GM12878 (cell line): ENCODE results near the gene ZDHHC14. TPM values are rescaled to one million over a fixed set of nuclear protein-coding genes. Genes with fewer than 3 reads are reported as not detected.
A peak's percentile ranks its signal among the peaks of the same experiment; 100 is the strongest.

Experiments used
- ATF2 ChIP-seq: IDR thresholded peaks from 2 replicates; pipeline ENCODE4 v1.6.1; 2012; ENCODE audit warnings: low read length, inconsistent platforms
- CBX3 ChIP-seq: fragments of 200-600 bp; sonication (generic); IDR thresholded peaks from 2 replicates; pipeline ENCODE4 v1.6.1; 2016; ENCODE audit warnings: low read depth, borderline replicate concordance
- CREM ChIP-seq: IDR thresholded peaks from 2 replicates; pipeline ENCODE4 v1.6.1; 2014; ENCODE audit warnings: antibody characterized with exemption, low read depth
- CUX1 ChIP-seq: IDR thresholded peaks from 2 replicates; pipeline ENCODE4 v1.6.1; 2012; ENCODE audit warnings: improper control_type of control experiment, low read depth, low read length; ENCODE audit not compliant: insufficient replicate concordance
- E2F4 ChIP-seq: IDR thresholded peaks from 2 replicates; pipeline ENCODE4 v1.6.1; 2012; ENCODE audit warnings: low read depth, low read length, improper control_type of control experiment
- PBX3 ChIP-seq: IDR thresholded peaks from 2 replicates; pipeline ENCODE4 v1.6.1; 2011; ENCODE audit warnings: mild to moderate bottlenecking, low read depth, low read length, moderate library complexity; ENCODE audit not compliant: insufficient replicate concordance
- ZBTB4 ChIP-seq: fragments of 450-650 bp; formaldehyde crosslinking; IDR thresholded peaks from 2 replicates; pipeline ENCODE4 v1.4.0; 2022; ENCODE audit warnings: mild to moderate bottlenecking, moderate library complexity
- polyA plus RNA-seq, 11 experiments: library from polyadenylated mRNA; depleted of rRNA in 4 of 11; unstranded in 6 of 11; stranded (reverse) in 5 of 11; fragments of >200 nt; fragmentation: Nextera tagmentation in 4 of 11; fragmentation: Illumina TruSeq in 1 of 11; extraction: Ambion mirVana in 4 of 11; extraction: Trizol in 1 of 11; gene quantifications; 1 replicate in 1 of 11; 2 replicates in 10 of 11; pipeline versions ENCODE4 v1.2.1 to v1.2.3, GENCODE V29; 2011 to 2016; ENCODE audit warnings: inconsistent platforms in 2 of 11, missing spikeins in 2 of 11, low read depth in 1 of 11
- total RNA-seq, 4 experiments: library from RNA; depleted of rRNA in 3 of 4; stranded (reverse); fragments of >200 nt in 3 of 4; fragmentation: Illumina TruSeq in 1 of 4; extraction: Trizol in 1 of 4; gene quantifications; 2 replicates each; pipeline versions ENCODE4 v1.2.1 to v1.2.3, GENCODE V29; 2013 to 2021
- TF ChIP-seq, protein P1 (sequence below): fragments of 150-350 bp; IDR thresholded peaks from 2 replicates; pipeline ENCODE4 v1.6.1; 2014; ENCODE audit warnings: mild to moderate bottlenecking, low read depth, low read length
- TF ChIP-seq, protein P2 (sequence below), 3 experiments: IDR thresholded peaks in 2 of 3; conservative IDR thresholded peaks in 1 of 3; 2 replicates each; pipeline ENCODE4 v1.5.1; 2011; ENCODE audit warnings: low read depth in 3 of 3, low read length in 3 of 3, mild to moderate bottlenecking in 3 of 3, control low read depth in 2 of 3, moderate library complexity in 2 of 3, inconsistent platforms in 1 of 3, mixed read lengths in 1 of 3; ENCODE audit not compliant: control insufficient read depth in 2 of 3, insufficient read depth in 1 of 3; ENCODE audit errors: extremely low read depth in 1 of 3

ZDHHC14 gene
- total and polyA plus RNA-seq, 10 of the 15 experiments (the other 5 are each of a cell fraction or from before 2014, with no cell fraction given), result 0.15 to 16.0 (median 0.76) TPM; not detected in 1

- TF ChIP-seq, protein P1, sequence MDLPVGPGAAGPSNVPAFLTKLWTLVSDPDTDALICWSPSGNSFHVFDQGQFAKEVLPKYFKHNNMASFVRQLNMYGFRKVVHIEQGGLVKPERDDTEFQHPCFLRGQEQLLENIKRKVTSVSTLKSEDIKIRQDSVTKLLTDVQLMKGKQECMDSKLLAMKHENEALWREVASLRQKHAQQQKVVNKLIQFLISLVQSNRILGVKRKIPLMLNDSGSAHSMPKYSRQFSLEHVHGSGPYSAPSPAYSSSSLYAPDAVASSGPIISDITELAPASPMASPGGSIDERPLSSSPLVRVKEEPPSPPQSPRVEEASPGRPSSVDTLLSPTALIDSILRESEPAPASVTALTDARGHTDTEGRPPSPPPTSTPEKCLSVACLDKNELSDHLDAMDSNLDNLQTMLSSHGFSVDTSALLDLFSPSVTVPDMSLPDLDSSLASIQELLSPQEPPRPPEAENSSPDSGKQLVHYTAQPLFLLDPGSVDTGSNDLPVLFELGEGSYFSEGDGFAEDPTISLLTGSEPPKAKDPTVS, result no peak
- TF ChIP-seq ZBTB4 (CRISPR knock-in tag), result no peak
- no peak for TF ChIP-seq CBX3
- peak; percentile 87 for TF ChIP-seq CUX1
- TF ChIP-seq ATF2, result peak; percentile 95
- TF ChIP-seq CREM, result no peak
- no peak for TF ChIP-seq E2F4
- no peak for TF ChIP-seq PBX3
- TF ChIP-seq, protein P2, sequence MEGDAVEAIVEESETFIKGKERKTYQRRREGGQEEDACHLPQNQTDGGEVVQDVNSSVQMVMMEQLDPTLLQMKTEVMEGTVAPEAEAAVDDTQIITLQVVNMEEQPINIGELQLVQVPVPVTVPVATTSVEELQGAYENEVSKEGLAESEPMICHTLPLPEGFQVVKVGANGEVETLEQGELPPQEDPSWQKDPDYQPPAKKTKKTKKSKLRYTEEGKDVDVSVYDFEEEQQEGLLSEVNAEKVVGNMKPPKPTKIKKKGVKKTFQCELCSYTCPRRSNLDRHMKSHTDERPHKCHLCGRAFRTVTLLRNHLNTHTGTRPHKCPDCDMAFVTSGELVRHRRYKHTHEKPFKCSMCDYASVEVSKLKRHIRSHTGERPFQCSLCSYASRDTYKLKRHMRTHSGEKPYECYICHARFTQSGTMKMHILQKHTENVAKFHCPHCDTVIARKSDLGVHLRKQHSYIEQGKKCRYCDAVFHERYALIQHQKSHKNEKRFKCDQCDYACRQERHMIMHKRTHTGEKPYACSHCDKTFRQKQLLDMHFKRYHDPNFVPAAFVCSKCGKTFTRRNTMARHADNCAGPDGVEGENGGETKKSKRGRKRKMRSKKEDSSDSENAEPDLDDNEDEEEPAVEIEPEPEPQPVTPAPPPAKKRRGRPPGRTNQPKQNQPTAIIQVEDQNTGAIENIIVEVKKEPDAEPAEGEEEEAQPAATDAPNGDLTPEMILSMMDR (IDR thresholded peaks at IDR 0.05 in 2 of 3, conservative IDR thresholded peaks at IDR 0.05 in 1 of 3; ENCODE audit: control insufficient read depth in 2 of 3, extremely low read depth in 1 of 3, insufficient read depth in 1 of 3, low read depth in 3 of 3, low read length in 3 of 3), result no peak
Observed at GRCh38 chr6:157561929-157562810, 181.2 kb downstream of the ZDHHC14 start (continued).
